NCI-H2227 treated with DMSO at 0.1 percent for 48 hours (cell line): ENCODE data around the gene TSNAX.
"Not testable (repeated sequence)": the region's sequence is repeated elsewhere in the genome, so short reads cannot be mapped to it uniquely, and the experiment has no call there.

ENCODE experiments used
- DNase-seq: peaks from one replicate; lab custom pipeline; 2025; lab: John Stamatoyannopoulos, UW

TSNAX gene

GRCh38 chr1:231528172-231529029 lies at the start of gene TSNAX:
Gene TSNAX (plus strand): TSS chr1:231528669. CDS start chr1:231528811, 142 bp downstream.
- DNase-seq: peak; percentile 98

- no peak for DNase-seq
These were observed 49.7 kb upstream of the TSNAX start for GRCh38 chr1:231478811-231479210.

- no peak for DNase-seq
These were observed 48.5 kb upstream of the TSNAX start for GRCh38 chr1:231480008-231480407.

- no peak for DNase-seq
These were observed 47.2 kb upstream of the TSNAX start for GRCh38 chr1:231481289-231481688.

GRCh38 chr1:231485029-231485784 lies 43.3 kb upstream of the TSNAX start:
- DNase-seq: no peak

- DNase-seq: no peak
These were observed 41.5 kb upstream of the TSNAX start for GRCh38 chr1:231487019-231487418.

- DNase-seq: no peak
These were observed 40.6 kb upstream of the TSNAX start for GRCh38 chr1:231487910-231488309.

- no peak for DNase-seq
These were observed 34.9 kb upstream of the TSNAX start for GRCh38 chr1:231493421-231494185.

- no peak for DNase-seq
These were observed 33.9 kb upstream of the TSNAX start for GRCh38 chr1:231494439-231495110.

GRCh38 chr1:231497629-231498152 lies 30.8 kb upstream of the TSNAX start:
- no peak for DNase-seq

GRCh38 chr1:231499148-231499763 lies 29.2 kb upstream of the TSNAX start:
- DNase-seq: no peak

- DNase-seq: no peak
These were observed 27.8 kb upstream of the TSNAX start for GRCh38 chr1:231500666-231501065.

- DNase-seq: not testable (repeated sequence)
These were observed 25.3 kb upstream of the TSNAX start for GRCh38 chr1:231503168-231503567.

GRCh38 chr1:231507476-231508355 lies 20.8 kb upstream of the TSNAX start:
- DNase-seq: no peak

GRCh38 chr1:231508497-231508896 lies 20.0 kb upstream of the TSNAX start:
- peak; percentile 70 for DNase-seq

- DNase-seq: no peak
These were observed 19.5 kb upstream of the TSNAX start for GRCh38 chr1:231508941-231509340.

- no peak for DNase-seq
These were observed 16.2 kb upstream of the TSNAX start for GRCh38 chr1:231512147-231512698.

- no peak for DNase-seq
These were observed 12.7 kb upstream of the TSNAX start for GRCh38 chr1:231515748-231516147.

GRCh38 chr1:231517076-231517475 lies 11.4 kb upstream of the TSNAX start:
- DNase-seq: no peak
